SK-N-SH (cell line): ENCODE data around the gene PALM2AKAP2. TPM values are rescaled to one million over a fixed set of nuclear protein-coding genes. Genes with fewer than 3 reads are reported as not detected.

Experiments
- CTCF ChIA-PET: fragments of 300-600, 350-600 bp; formaldehyde crosslinking; extraction: SDS; loops from one replicate; lab custom pipeline; 2021; lab: Yijun Ruan, JAX
- POLR2A ChIA-PET: fragments of 350-600 bp; sonication (Branson Sonifier 250); formaldehyde crosslinking; extraction: SDS; loops from one replicate; lab custom pipeline; 2020; ENCODE audit warnings: antibody characterized with exemption, inconsistent platforms; lab: Yijun Ruan, JAX
- DNase-seq: peaks from one replicate; pipeline ENCODE4 v3.0.0; 2012
- H2AFZ ChIP-seq: fragments of 200-600 bp; sonication (generic); 2 replicates; pipeline ENCODE4 v1.8.1; 2016; ENCODE audit warnings: antibody characterized with exemption, mild to moderate bottlenecking, low read depth
- H3F3A ChIP-seq: fragments of 200-600 bp; sonication (generic); replicated peaks from 2 replicates; pipeline ENCODE3; 2016; ENCODE audit warnings: antibody characterized with exemption, mild to moderate bottlenecking; ENCODE audit not compliant: insufficient read depth
- H3K27ac ChIP-seq, 2 experiments: fragments of 200-500 bp in 1 of 2; fragments of 200-600 bp in 1 of 2; sonication (Bioruptor generic) in 1 of 2; sonication (generic), shearing (Covaris generic) in 1 of 2; 2 replicates each; pipeline versions ENCODE4 v1.5.1 to v1.6.1; 2014 to 2016; ENCODE audit warnings: low read depth in 2 of 2, inconsistent platforms in 1 of 2, low read length in 1 of 2, mild to moderate bottlenecking in 1 of 2, mixed read lengths in 1 of 2
- H3K27me3 ChIP-seq: fragments of 200-600 bp; sonication (generic), shearing (Covaris generic); 2 replicates; pipeline ENCODE4 v1.6.1; 2016; ENCODE audit warnings: mixed run types; ENCODE audit not compliant: insufficient read depth
- H3K36me3 ChIP-seq, 2 experiments: fragments of 200-500 bp in 1 of 2; fragments of 200-600 bp in 1 of 2; sonication (Bioruptor generic) in 1 of 2; sonication (generic) in 1 of 2; replicated peaks in 1 of 2; 2 replicates each; pipeline versions ENCODE3 to v1.5.1; 2014 to 2016; ENCODE audit warnings: low read length in 1 of 2, mild to moderate bottlenecking in 1 of 2; ENCODE audit not compliant: insufficient read depth in 2 of 2, control insufficient read depth in 1 of 2
- H3K4me1 ChIP-seq, 2 experiments: fragments of 200-500 bp in 1 of 2; fragments of 200-600 bp in 1 of 2; sonication (Bioruptor generic) in 1 of 2; sonication (generic), shearing (Covaris generic) in 1 of 2; 2 replicates each; pipeline versions ENCODE4 v1.5.1 to v1.6.1; 2014 to 2016; ENCODE audit warnings: low read depth in 1 of 2, low read length in 1 of 2, mixed run types in 1 of 2; ENCODE audit not compliant: insufficient read depth in 2 of 2, control insufficient read depth in 1 of 2
- H3K4me2 ChIP-seq: fragments of 200-600 bp; sonication (generic), shearing (Covaris generic); 2 replicates; pipeline ENCODE4 v1.6.1; 2017; ENCODE audit warnings: mixed run types
- H3K4me3 ChIP-seq, 2 experiments: fragments of 200-500 bp in 1 of 2; fragments of 200-600 bp in 1 of 2; sonication (Bioruptor generic) in 1 of 2; sonication (generic), shearing (Covaris generic) in 1 of 2; 2 replicates each; pipeline versions ENCODE4 v1.5.1 to v1.8.1; 2014 to 2016; ENCODE audit warnings: low read depth in 2 of 2, inconsistent platforms in 1 of 2, low read length in 1 of 2, mild to moderate bottlenecking in 1 of 2, mixed read lengths in 1 of 2, moderate library complexity in 1 of 2
- H3K79me2 ChIP-seq: fragments of 200-600 bp; sonication (generic); 2 replicates; pipeline ENCODE4 v1.8.1; 2017; ENCODE audit warnings: mild to moderate bottlenecking; ENCODE audit not compliant: insufficient read depth
- H3K9ac ChIP-seq: fragments of 200-600 bp; sonication (generic); 2 replicates; pipeline ENCODE4 v1.6.1; 2017; ENCODE audit warnings: mixed run types
- H3K9me2 ChIP-seq: fragments of 200-600 bp; sonication (generic); 2 replicates; pipeline ENCODE4 v1.6.1; 2017; ENCODE audit warnings: mixed run types
- H3K9me3 ChIP-seq: fragments of 200-600 bp; sonication (generic); 2 replicates; pipeline ENCODE4 v1.6.1; 2017; ENCODE audit warnings: mixed run types, mild to moderate bottlenecking, moderate library complexity
- H4K20me1 ChIP-seq: fragments of 200-600 bp; sonication (generic); 2 replicates; pipeline ENCODE4 v1.6.1; 2017; ENCODE audit warnings: mild to moderate bottlenecking, mixed run types; ENCODE audit not compliant: insufficient read depth
- CHD2 ChIP-seq: fragments of 150-350 bp; IDR thresholded peaks from 2 replicates; pipeline ENCODE4 v1.6.1; 2018; ENCODE audit warnings: low read length; ENCODE audit not compliant: partially characterized antibody
- EP300 ChIP-seq, 2 experiments: IDR thresholded peaks; 2 replicates each; pipeline versions ENCODE4 v1.4.0 to v1.6.1; 2012; ENCODE audit warnings: borderline replicate concordance in 1 of 2, low read depth in 1 of 2, low read length in 1 of 2
- FOSL2 ChIP-seq: IDR thresholded peaks from 2 replicates; pipeline ENCODE4 v1.4.0; 2012; ENCODE audit warnings: low read depth, mild to moderate bottlenecking, moderate library complexity, borderline replicate concordance
- FOXJ3 ChIP-seq: sonication (generic); formaldehyde crosslinking; IDR thresholded peaks from 2 replicates; pipeline ENCODE4 v1.5.1; 2020; ENCODE audit warnings: mild to moderate bottlenecking, missing genetic modification reagents
- GABPA ChIP-seq: IDR thresholded peaks from 2 replicates; pipeline ENCODE4 v1.4.0; 2012; ENCODE audit warnings: low read depth, mild to moderate bottlenecking
- GATA2 ChIP-seq: sonication (generic); formaldehyde crosslinking; IDR thresholded peaks from 2 replicates; pipeline ENCODE4 v1.5.0; 2020; ENCODE audit warnings: mild to moderate bottlenecking, missing genetic modification reagents
- JUND ChIP-seq: IDR thresholded peaks from 2 replicates; pipeline ENCODE4 v1.4.0; 2012
- MEF2A ChIP-seq: IDR thresholded peaks from 2 replicates; pipeline ENCODE4 v1.4.0; 2012; ENCODE audit warnings: low read depth, borderline replicate concordance
- MXI1 ChIP-seq: IDR thresholded peaks from 2 replicates; pipeline ENCODE4 v1.6.1; 2012; ENCODE audit warnings: mild to moderate bottlenecking, low read depth, low read length, improper control_type of control experiment
- RAD21 ChIP-seq: IDR thresholded peaks from 2 replicates; pipeline ENCODE4 v1.6.1; 2012; ENCODE audit warnings: mild to moderate bottlenecking, low read length
- RXRA ChIP-seq: IDR thresholded peaks from 2 replicates; pipeline ENCODE4 v1.4.0; 2012; ENCODE audit warnings: low read depth, mild to moderate bottlenecking, borderline replicate concordance
- SIN3A ChIP-seq: IDR thresholded peaks from 2 replicates; pipeline ENCODE4 v1.6.1; 2012; ENCODE audit warnings: low read depth, mild to moderate bottlenecking, low read length, moderate library complexity, borderline replicate concordance
- TCF12 ChIP-seq: IDR thresholded peaks from 2 replicates; pipeline ENCODE4 v1.4.0; 2012
- WGBS: methylation state at CpG from one replicate; pipeline ENCODE4 v1.1.6; 2017; ENCODE audit warnings: low lambda C conversion rate; 5-methylcytosine and 5-hydroxymethylcytosine counted together
- polyA plus RNA-seq, 3 experiments: library from polyadenylated mRNA; depleted of rRNA; stranded (reverse); fragments of >200 nt; gene quantifications; 2 replicates each; pipeline ENCODE4 v1.2.3, GENCODE V29; 2012
- TF ChIP-seq, protein P1 (sequence below): IDR thresholded peaks from 2 replicates; pipeline ENCODE4 v1.4.0; 2012; ENCODE audit warnings: low read depth
- TF ChIP-seq, protein P2 (sequence below): fragments of 150-350 bp; IDR thresholded peaks from 2 replicates; pipeline ENCODE4 v1.6.1; 2016; ENCODE audit warnings: mild to moderate bottlenecking, low read depth, low read length
- TF ChIP-seq, protein P3 (sequence below): IDR thresholded peaks from 2 replicates; pipeline ENCODE4 v1.4.0; 2012; ENCODE audit warnings: low read depth, borderline replicate concordance
- TF ChIP-seq, protein P4 (sequence below): IDR thresholded peaks from 2 replicates; pipeline ENCODE4 v1.6.1; 2012; ENCODE audit warnings: mild to moderate bottlenecking, low read depth, low read length, moderate library complexity

PALM2AKAP2 gene
- polyA plus RNA-seq, 1 of the 3 experiments (the other 2 are of a cell fraction) = 4.3 TPM

DNA sequence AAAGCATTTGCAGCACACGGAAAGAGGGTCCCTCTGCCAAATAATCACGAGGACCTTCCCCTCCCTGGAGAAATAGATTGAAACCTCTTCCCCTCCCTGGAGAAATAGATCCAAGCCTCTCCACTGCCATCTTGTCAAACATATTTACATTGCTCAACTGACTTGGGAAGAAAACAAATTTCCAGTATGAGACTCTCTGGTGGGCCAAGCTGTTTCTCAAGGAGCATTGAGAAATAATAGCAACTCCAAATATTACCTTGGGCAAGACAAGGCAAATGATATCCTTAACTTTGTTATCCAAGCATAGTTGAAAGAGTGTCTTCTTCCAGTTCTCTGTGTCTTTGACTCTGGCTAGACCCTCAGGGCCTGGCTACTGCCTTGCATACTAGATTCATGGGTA lies 45.2 kb upstream of the PALM2AKAP2 start:
- H3K9me2 ChIP-seq = no peaks in the 10 kb centered on the region
- H3K27me3 ChIP-seq = no peaks in the 10 kb centered on the region
- DNase-seq = no peak
- no peak overlapping the region for H2AFZ ChIP-seq
- H3K9me3 ChIP-seq = no peaks in the 10 kb centered on the region
- no peaks in the 10 kb centered on the region for H3F3A ChIP-seq
- no peaks in the 10 kb centered on the region for H4K20me1 ChIP-seq
- H3K4me3 ChIP-seq = no peak overlapping the region
- no peaks in the 10 kb centered on the region; a peak in 1 of 4 replicates for H3K4me1 ChIP-seq
- no peak overlapping the region for H3K4me2 ChIP-seq
- H3K27ac ChIP-seq = no peak overlapping the region
- H3K36me3 ChIP-seq = no peaks in the 10 kb centered on the region
- CTCF ChIA-PET = no interaction called here
- WGBS = 12% methylated on average over 2 of the region's 2 CpGs
- H3K9ac ChIP-seq = no peak overlapping the region
- POLR2A ChIA-PET = no interaction called here
- no peaks in the 10 kb centered on the region for H3K79me2 ChIP-seq
- TF ChIP-seq FOXJ3 (CRISPR knock-in tag) = no peak
- TF ChIP-seq, protein P1, sequence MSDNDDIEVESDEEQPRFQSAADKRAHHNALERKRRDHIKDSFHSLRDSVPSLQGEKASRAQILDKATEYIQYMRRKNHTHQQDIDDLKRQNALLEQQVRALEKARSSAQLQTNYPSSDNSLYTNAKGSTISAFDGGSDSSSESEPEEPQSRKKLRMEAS = no peak
- TF ChIP-seq MEF2A = no peak
- TF ChIP-seq, protein P2, sequence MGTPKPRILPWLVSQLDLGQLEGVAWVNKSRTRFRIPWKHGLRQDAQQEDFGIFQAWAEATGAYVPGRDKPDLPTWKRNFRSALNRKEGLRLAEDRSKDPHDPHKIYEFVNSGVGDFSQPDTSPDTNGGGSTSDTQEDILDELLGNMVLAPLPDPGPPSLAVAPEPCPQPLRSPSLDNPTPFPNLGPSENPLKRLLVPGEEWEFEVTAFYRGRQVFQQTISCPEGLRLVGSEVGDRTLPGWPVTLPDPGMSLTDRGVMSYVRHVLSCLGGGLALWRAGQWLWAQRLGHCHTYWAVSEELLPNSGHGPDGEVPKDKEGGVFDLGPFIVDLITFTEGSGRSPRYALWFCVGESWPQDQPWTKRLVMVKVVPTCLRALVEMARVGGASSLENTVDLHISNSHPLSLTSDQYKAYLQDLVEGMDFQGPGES = no peak
- no peak for TF ChIP-seq TCF12
- TF ChIP-seq EP300 (IDR thresholded peaks at IDR 0.05; ENCODE audit: borderline replicate concordance in 1 of 2, low read depth in 1 of 2, low read length in 1 of 2) = no peak
- TF ChIP-seq FOSL2 = no peak
- TF ChIP-seq MXI1 = no peak
- TF ChIP-seq, protein P3, sequence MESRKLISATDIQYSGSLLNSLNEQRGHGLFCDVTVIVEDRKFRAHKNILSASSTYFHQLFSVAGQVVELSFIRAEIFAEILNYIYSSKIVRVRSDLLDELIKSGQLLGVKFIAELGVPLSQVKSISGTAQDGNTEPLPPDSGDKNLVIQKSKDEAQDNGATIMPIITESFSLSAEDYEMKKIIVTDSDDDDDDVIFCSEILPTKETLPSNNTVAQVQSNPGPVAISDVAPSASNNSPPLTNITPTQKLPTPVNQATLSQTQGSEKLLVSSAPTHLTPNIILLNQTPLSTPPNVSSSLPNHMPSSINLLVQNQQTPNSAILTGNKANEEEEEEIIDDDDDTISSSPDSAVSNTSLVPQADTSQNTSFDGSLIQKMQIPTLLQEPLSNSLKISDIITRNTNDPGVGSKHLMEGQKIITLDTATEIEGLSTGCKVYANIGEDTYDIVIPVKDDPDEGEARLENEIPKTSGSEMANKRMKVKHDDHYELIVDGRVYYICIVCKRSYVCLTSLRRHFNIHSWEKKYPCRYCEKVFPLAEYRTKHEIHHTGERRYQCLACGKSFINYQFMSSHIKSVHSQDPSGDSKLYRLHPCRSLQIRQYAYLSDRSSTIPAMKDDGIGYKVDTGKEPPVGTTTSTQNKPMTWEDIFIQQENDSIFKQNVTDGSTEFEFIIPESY = no peak
- TF ChIP-seq SIN3A = no peak
- no peak for TF ChIP-seq CHD2
- no peak for TF ChIP-seq GABPA
- TF ChIP-seq, protein P4, sequence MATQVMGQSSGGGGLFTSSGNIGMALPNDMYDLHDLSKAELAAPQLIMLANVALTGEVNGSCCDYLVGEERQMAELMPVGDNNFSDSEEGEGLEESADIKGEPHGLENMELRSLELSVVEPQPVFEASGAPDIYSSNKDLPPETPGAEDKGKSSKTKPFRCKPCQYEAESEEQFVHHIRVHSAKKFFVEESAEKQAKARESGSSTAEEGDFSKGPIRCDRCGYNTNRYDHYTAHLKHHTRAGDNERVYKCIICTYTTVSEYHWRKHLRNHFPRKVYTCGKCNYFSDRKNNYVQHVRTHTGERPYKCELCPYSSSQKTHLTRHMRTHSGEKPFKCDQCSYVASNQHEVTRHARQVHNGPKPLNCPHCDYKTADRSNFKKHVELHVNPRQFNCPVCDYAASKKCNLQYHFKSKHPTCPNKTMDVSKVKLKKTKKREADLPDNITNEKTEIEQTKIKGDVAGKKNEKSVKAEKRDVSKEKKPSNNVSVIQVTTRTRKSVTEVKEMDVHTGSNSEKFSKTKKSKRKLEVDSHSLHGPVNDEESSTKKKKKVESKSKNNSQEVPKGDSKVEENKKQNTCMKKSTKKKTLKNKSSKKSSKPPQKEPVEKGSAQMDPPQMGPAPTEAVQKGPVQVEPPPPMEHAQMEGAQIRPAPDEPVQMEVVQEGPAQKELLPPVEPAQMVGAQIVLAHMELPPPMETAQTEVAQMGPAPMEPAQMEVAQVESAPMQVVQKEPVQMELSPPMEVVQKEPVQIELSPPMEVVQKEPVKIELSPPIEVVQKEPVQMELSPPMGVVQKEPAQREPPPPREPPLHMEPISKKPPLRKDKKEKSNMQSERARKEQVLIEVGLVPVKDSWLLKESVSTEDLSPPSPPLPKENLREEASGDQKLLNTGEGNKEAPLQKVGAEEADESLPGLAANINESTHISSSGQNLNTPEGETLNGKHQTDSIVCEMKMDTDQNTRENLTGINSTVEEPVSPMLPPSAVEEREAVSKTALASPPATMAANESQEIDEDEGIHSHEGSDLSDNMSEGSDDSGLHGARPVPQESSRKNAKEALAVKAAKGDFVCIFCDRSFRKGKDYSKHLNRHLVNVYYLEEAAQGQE = no peak
- TF ChIP-seq RXRA = no peak
- TF ChIP-seq JUND = no peak
- TF ChIP-seq GATA2 (CRISPR knock-in tag) = no peak
- TF ChIP-seq RAD21 = no peak
